ENCODE data around the gene PMVK.

The PMVK gene

DNA sequence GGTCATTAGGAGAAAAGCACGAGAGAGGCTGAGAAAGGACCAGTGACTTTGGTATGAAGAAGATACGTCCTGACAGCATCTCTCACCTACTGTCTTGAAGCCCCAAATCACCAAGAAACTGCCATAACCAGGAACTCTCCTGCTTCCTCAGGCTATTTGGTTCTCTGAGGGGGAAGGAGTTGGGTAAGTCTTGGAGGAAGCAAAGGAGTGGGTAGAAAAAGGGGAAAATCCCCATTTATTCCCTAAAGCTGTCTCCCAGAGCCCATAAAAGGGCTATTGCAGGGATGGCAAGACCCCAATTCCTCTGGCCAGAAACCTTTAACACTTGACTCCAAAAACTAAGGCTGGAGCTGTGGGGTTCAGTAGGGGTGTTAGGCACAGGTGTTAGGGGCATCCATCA is 21.5 kb upstream of the PMVK start:
- no peaks in the 10 kb centered on the region for H3K9me3 Mint-ChIP-seq
- no peak overlapping the region for H3K4me3 Mint-ChIP-seq
- H3K27ac Mint-ChIP-seq: no peak overlapping the region
- H3K36me3 Mint-ChIP-seq: peaks cover 2% of the 10 kb centered on the region
- peaks cover 70% of the 10 kb centered on the region for H3K4me1 Mint-ChIP-seq
- no peaks in the 10 kb centered on the region for H3K27me3 Mint-ChIP-seq

DNA sequence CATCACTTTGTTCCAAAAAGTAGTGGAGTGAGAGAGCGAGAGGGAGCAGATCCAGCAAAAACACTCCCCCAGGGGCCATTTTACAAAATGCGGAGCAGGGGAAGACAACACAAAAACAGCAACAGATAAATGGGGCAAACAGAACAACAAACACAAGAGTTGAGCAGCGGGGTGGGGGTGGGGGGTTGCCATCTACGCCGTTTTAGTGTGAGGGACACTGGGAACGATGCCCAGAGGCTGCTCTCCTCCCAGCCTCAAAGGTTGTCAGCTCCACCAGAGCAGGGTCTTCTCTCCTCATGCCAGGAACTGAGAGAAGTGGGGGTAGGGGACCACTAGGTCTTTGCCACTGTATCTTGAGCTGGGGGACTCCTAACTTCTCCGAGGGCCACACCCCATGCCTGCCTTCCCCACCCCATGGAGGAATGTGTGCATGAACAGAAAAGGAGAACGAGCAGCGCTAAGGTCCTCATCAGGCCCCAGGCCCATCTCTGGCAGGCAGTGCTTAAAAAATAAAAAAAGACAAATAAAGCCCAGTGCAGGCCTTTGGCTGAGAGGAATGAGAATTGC is 20.7 kb upstream of the PMVK start:
- peaks cover 70% of the 10 kb centered on the region for H3K4me1 Mint-ChIP-seq
- peak overlapping the region; percentile 46 for H3K27ac Mint-ChIP-seq
- H3K4me3 Mint-ChIP-seq: peak overlapping the region; percentile 44
- no peaks in the 10 kb centered on the region for H3K27me3 Mint-ChIP-seq
- H3K9me3 Mint-ChIP-seq: no peaks in the 10 kb centered on the region
- peaks cover 2% of the 10 kb centered on the region for H3K36me3 Mint-ChIP-seq

DNA sequence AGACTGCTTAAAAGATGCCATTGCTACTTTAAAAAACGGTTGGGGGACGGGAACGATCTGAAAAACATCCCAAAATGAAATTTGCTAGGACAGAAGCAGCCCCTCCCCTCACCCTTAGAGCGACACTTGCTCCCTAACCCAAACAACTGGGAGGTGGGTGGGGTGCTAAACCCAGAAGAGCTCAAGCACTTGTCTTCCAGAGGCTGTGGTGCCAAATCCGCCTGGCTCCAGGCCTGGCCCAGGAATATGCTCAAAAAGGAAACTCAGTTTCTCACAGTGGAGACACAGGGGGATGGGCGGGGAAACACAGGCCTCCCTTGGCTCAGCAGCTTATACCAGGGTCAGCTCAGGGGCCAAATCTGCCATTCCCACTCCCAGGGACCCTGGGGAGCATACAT is 20.0 kb upstream of the PMVK start:
- no peaks in the 10 kb centered on the region for H3K9me3 Mint-ChIP-seq
- peaks cover 2% of the 10 kb centered on the region for H3K36me3 Mint-ChIP-seq
- H3K27me3 Mint-ChIP-seq: no peaks in the 10 kb centered on the region
- peak overlapping the region; percentile 96 for H3K27ac Mint-ChIP-seq
- H3K4me3 Mint-ChIP-seq: peak overlapping the region; percentile 97
- peaks cover 75% of the 10 kb centered on the region for H3K4me1 Mint-ChIP-seq

DNA sequence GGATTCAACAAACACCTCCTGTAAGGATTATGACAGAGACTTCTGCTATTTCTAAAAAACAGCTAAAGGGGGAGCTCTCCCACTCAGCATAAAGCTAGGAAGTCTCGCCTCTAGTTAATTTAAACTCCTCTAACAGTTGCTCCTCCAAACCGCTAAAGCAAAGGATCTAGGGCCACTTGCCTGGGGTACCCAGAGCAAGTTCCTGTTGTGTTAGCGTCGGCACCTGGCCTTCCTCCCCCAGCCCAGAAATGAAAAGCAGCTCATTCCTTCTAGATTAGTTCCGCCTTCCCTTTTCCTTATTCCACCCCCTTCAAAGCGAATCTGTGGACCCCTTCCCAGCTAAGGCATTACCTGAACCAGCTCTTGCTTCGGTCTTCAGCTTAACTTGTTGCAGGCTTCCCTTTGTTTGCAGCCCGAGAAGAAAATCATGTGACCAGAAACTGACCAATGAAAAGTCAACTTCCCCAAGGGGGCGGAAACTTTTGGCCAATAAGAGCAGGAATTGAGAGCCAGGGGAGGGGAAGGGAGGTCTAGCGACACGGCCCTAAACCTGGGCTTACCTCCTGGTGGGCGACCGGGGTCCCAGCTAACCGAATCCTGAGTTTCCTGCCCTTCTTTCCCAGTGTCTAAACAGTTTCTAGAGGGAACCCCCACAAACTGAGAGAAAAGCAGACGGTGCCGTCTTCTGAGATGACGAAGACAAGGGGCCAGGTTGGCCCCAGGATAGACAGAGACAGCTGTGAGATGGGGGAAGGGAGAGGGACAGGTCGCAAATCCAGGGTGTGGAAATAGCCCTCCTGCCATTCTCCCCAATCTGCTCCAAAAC is 19.4 kb upstream of the PMVK start, which contains the start of gene PBXIP1:
PBXIP1 (minus strand) TSS at position 382 of the 826 bp plus-strand sequence. CDS start 2,378 bp downstream, outside the sequence.
- peaks cover 2% of the 10 kb centered on the region for H3K36me3 Mint-ChIP-seq

DNA sequence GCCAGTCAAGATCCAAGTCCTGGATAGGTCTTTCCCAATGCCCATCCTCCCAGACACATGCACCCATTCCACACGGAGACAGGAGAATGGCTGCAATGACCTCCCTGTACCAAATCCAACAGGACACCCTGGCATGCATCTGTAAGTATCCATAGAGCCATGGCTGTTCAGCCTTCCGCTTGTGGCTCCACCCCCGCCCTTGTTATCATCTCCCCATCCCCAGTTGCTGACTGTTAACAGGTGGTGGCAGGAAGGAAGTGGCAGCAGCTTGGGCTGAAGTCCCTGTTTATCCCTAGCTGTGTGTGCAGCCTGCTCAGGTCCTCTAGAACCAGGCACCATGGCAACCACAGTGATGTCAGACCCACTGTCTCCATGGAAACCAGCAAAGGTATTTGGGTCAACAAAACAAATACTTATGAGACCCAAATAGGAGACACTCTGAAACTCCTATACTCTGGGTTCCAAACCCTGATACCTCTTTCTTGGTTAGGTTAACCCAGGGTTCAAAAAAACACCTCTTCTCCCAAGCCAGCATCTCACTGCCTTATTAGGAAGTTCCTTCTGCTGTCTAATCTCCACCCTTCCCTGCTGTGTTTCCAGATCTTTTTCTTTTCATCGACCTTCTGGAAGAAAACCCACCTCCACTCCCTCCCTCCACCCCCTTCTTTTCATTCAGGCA is 18.7 kb upstream of the PMVK start:
- H3K4me3 Mint-ChIP-seq: peak overlapping the region; percentile 97
- H3K4me1 Mint-ChIP-seq: peaks cover 80% of the 10 kb centered on the region
- H3K27me3 Mint-ChIP-seq: no peaks in the 10 kb centered on the region
- H3K27ac Mint-ChIP-seq: peak overlapping the region; percentile 96
- H3K36me3 Mint-ChIP-seq: peaks cover 6% of the 10 kb centered on the region
- H3K9me3 Mint-ChIP-seq: no peaks in the 10 kb centered on the region

More for the DNA sequence above, 19.4 kb upstream of the PMVK start, which contains the start of gene PBXIP1:
- Mint-ChIP-seq H3K4me1 (peaks cover 81% of the 10 kb centered on the region), H3K27me3 (no peaks in the 10 kb centered on the region), H3K9me3 (no peaks in the 10 kb centered on the region), H3K27ac (peak within 1 kb of the TSS; percentile 96), H3K4me3 (peak within 1 kb of the TSS; percentile 97)

DNA sequence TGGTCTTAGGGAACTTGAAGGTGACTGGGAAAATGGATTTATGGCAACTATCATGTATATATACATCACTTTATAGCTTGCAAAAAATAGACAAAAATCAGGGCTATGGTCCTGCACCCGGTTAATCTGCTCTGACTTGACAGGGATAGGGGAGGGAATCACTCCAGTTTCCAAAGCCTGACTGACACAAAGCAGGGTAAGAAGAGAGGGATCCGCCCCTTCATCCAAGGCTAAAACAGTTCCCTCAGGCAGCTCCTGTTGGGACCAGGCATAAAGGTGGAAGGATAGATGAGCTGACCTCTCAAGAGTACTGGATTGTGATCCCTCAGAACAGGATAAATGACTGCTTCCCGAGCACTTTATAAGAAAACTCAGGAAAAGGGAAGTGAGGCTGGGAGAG is 18.0 kb upstream of the PMVK start:
- Mint-ChIP-seq H3K4me1 (peaks cover 80% of the 10 kb centered on the region), H3K9me3 (no peaks in the 10 kb centered on the region), H3K36me3 (peaks cover 6% of the 10 kb centered on the region), H3K27me3 (no peaks in the 10 kb centered on the region), H3K27ac (peak overlapping the region; percentile 96), H3K4me3 (peak overlapping the region; percentile 97)

DNA sequence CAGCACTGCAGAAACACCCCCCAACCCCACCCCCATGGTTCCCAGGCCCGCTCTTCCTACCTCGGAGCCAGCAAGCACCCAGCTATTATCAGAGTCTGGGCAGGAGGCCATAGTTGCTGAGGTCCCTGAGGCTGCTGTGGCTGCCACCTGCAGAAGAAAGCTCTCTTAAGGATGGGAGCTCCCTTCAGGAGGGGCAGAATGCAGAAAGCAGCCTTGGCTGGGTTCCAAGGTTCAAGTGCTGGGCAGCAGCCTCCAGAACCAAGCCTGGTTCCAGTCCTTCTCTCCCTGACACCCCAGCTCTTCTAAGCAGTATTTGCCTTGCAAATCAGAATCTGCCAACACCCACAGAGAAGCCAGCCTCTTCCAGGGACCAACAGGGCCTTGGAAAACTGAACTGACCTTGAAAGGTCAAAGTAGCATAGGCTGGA is 17.1 kb upstream of the PMVK start:
- no peaks in the 10 kb centered on the region for H3K27me3 Mint-ChIP-seq
- peak overlapping the region; percentile 96 for H3K27ac Mint-ChIP-seq
- peaks cover 87% of the 10 kb centered on the region for H3K4me1 Mint-ChIP-seq
- peak overlapping the region; percentile 97 for H3K4me3 Mint-ChIP-seq
- H3K36me3 Mint-ChIP-seq: peaks cover 8% of the 10 kb centered on the region
- no peaks in the 10 kb centered on the region for H3K9me3 Mint-ChIP-seq

DNA sequence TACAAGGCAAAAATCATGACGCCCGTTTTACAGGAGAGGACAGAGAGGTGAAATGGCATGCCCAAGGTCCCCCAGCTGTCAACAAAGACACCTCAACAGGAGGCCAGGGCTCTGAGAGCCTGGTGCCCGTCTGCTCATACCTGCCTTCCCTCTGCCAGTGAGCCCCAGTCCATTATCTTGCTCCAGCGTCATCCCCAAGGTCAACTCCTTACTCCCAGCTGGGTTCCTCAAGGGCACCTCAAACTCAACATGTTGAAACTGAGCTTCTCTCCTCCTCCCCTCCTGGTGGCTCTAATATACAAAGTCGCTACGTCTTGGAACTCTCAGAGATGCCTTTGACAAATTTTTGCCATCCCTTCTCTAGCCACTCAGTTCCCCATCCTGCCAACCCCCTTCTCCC is 16.1 kb upstream of the PMVK start:
- Mint-ChIP-seq H3K27ac (peak overlapping the region; percentile 96), H3K36me3 (peaks cover 7% of the 10 kb centered on the region), H3K27me3 (no peaks in the 10 kb centered on the region), H3K9me3 (no peaks in the 10 kb centered on the region), H3K4me3 (peak overlapping the region; percentile 73), H3K4me1 (peaks cover 81% of the 10 kb centered on the region)

DNA sequence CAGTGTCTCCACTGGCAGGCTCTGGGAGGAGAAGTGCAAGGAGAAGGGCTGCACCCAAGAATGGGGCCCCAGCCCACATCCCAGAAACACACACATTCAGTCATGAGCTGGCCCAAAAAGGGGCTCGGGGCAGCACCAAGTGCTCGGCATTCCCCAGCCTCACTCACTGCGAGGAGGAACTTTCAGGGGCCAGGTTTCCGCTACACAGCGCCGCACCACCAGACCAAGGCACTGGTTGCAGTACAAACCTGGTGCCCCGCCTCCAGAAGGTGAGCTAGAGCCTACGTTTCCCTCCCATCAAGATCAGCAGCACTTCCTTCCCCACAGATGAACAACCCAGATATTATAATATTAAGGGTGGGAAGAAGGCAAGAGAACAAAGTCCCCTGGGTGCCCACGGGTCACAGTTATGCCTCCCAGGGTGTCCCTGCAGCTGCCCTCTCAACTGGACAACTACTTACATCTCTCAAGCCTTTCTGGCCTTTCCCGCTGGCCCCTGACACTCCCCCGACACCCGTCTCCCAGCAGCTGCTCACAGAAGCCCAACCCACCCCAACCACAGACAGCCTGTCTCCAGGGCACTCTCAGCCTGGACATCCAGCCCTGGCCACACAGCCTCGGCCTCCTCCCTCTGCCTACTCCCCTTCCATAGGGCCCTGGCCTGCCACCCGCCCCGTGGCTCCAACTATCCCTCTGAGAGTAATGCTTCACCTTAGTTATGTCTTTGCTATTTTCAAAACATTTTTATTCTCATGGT is 15.6 kb upstream of the PMVK start:
- no peaks in the 10 kb centered on the region for H3K9me3 Mint-ChIP-seq
- peaks cover 7% of the 10 kb centered on the region for H3K36me3 Mint-ChIP-seq
- H3K27ac Mint-ChIP-seq: peak overlapping the region; percentile 96
- peaks cover 78% of the 10 kb centered on the region for H3K4me1 Mint-ChIP-seq
- peak overlapping the region; percentile 73 for H3K4me3 Mint-ChIP-seq
- H3K27me3 Mint-ChIP-seq: no peaks in the 10 kb centered on the region

DNA sequence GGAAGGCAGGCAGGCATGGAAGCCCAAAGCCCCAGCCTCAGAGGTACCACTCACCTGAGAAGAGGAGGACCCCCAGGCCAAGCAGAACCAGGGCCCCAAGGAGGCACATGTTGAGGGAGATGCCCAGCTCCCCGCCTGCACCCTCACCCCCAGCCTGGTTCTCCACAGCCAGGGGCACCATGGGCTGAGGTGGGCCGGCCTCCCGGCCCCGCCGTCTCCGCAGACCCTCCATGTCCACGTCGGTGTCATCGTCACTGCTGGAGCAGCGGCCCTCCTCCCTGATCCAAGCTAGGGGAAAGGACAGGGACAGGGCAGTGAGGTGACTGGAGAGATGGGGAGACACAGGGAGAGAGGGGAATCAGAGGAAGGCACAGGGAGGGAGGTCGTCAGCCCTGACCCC is 11.6 kb upstream of the PMVK start:
- no peaks in the 10 kb centered on the region for H3K27me3 Mint-ChIP-seq
- no peak overlapping the region for H3K4me3 Mint-ChIP-seq
- peaks cover 50% of the 10 kb centered on the region for H3K4me1 Mint-ChIP-seq
- no peaks in the 10 kb centered on the region for H3K9me3 Mint-ChIP-seq
- H3K27ac Mint-ChIP-seq: no peak overlapping the region
- H3K36me3 Mint-ChIP-seq: peaks cover 11% of the 10 kb centered on the region

DNA sequence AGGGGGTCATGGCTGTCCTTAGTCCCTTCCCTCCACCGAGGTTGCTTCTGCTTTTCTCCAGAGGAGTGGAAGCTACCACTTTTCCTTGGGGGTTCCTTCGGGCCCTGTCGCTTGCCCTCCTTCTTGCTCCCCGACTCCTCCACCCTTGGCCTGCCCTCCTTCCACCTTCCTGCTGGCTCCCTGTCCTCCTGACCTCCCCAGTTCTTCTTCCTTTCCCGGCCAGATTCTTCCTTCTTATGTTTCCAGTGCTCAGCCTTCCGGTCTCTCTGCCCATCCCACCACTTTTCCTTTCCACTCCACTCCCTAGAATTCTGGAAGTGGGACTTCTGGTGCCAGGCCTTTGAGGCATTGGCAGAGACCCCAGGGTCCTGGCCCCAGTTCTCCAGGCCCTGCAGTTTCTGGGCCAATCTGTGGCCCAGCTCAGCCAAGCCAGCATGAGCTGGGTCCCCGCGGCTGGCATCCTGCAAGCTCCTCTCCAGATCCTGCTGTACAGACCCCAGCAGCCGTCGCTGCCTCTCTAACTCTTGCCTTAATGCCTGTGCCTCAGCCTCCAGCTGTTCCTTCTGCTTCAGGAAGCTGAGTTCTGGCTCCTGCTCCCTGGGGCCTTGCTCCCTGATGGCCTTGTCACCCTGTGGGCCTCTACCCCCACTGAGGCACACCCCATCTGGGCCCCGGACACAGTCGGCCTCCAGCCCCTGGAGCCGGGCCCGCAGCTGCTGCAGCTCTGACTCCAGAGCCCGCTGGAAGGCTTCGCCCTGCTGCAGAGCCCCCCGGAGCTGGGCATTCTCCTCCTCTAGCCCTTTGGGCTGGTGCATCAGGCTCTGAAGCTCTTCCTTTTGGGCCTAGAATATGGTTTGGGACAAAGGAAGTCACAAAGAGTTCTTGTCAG is 9.7 kb upstream of the PMVK start:
- peak overlapping the region; percentile 53 for H3K27ac Mint-ChIP-seq

DNA sequence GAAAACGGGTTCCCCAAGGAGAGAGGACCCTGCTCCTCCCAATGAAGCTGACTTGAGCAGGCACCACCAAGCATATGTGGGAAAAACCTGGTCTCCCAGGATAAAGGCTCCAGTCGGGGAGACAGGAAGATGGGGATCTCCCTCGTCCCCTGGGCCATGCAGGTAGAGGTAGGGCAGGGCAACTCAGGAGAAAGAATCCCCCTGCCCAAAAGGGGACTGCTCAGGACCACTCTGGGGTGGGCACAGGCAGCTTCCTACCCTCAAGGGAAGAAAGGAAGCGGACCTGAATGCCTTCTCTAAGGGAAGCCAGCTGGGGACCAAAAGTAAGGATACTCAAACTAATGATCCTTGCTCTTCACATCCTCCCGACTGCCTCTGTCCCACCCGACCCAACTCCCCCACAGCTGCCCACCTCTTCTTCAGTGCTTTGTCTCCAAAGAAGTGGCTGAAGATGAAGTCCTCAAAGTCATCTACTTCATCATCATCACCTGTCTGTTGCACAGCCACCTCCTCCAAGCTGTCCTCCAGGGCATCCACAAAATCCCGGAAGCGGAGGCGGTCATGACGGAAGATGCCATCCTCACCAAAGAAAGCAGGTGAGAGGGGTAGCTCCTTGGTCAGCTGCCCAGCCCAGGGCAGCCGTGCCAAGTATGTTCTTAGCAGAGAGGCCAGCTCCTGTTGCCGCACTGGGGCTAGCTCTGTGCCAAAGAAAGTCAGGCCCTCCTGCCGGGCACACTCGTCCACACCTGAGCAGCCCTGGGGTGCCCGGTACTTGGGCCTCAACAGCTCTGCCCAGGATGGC is 8.8 kb upstream of the PMVK start:
- H3K4me3 Mint-ChIP-seq: no peak overlapping the region
- peaks cover 7% of the 10 kb centered on the region for H3K36me3 Mint-ChIP-seq
- peaks cover 43% of the 10 kb centered on the region for H3K4me1 Mint-ChIP-seq
- no peaks in the 10 kb centered on the region for H3K9me3 Mint-ChIP-seq
- no peaks in the 10 kb centered on the region for H3K27me3 Mint-ChIP-seq
- no peak overlapping the region for H3K27ac Mint-ChIP-seq

More for the DNA sequence above, 9.7 kb upstream of the PMVK start:
- peaks cover 43% of the 10 kb centered on the region for H3K4me1 Mint-ChIP-seq
- H3K27me3 Mint-ChIP-seq: no peaks in the 10 kb centered on the region
- H3K36me3 Mint-ChIP-seq: peaks cover 11% of the 10 kb centered on the region
- H3K9me3 Mint-ChIP-seq: no peaks in the 10 kb centered on the region
- H3K4me3 Mint-ChIP-seq: no peak overlapping the region

DNA sequence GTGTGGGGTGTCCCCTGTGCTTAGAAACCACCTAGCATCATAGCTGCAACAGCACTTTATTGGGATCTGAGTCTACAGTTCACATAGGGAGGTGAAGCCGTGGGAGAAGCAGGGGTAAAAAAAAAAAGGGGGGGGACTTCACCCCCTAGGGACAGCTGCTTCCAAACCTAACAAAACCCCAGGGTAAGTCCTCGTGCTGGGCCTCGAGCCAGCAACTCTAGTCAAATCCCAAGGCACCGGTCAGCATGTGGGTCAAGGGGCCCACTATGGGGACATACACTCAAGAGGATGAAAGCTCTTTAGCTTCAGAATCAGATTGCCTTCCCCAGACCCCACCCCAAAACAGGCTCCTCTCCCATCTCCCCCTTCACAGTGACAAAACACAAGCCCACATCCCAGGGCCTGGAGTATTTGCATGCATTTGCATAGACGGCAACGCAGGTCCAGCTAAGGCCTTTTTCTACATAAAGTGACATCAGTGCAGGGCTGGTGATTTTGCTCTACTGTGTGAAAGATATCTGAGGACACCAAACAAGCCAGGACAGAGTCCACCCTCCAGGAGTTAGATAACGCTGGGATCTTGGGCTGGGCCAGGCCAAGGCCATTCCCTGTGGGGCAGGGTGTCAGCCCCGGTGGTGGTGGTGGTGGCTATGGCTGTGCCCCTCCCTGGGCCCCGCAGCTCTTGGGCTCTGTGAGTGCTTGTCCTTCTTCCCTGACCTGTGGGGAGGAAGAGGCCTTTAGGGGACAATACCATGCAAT is 8.1 kb upstream of the PMVK start:
- H3K27ac Mint-ChIP-seq: no peak overlapping the region
- no peak overlapping the region for H3K4me3 Mint-ChIP-seq
- H3K36me3 Mint-ChIP-seq: peaks cover 7% of the 10 kb centered on the region
- peaks cover 46% of the 10 kb centered on the region for H3K4me1 Mint-ChIP-seq
- no peaks in the 10 kb centered on the region for H3K9me3 Mint-ChIP-seq
- no peaks in the 10 kb centered on the region for H3K27me3 Mint-ChIP-seq
